MCF 10A (cell line): ENCODE measurements around the gene DCUN1D2. TPM values are rescaled to one million over a fixed set of nuclear protein-coding genes. Genes with fewer than 3 reads are reported as not detected.
"Not testable (repeated sequence)": the region's sequence is repeated elsewhere in the genome, so short reads cannot be mapped to it uniquely, and the experiment has no call there.

ENCODE experiments used
- BruUV-seq: library from RNA; stranded (reverse); fragments of 400-500 nt; replicated peaks from 2 replicates; lab custom pipeline; 2021; lab: Mats Ljungman, UMichigan
- CTCF ChIA-PET: fragments of 300-600 bp; sonication (Branson Sonifier 250); formaldehyde crosslinking; extraction: SDS; loops from one replicate; lab custom pipeline; 2021; ENCODE audit warnings: antibody characterized with exemption, inconsistent platforms; lab: Yijun Ruan, JAX
- POLR2A ChIA-PET: fragments of 300-600, 350-650 bp; sonication (Branson Sonifier 250); formaldehyde crosslinking; extraction: SDS; loops from one replicate; lab custom pipeline; 2020; ENCODE audit warnings: antibody characterized with exemption, inconsistent platforms; lab: Yijun Ruan, JAX
- DNase-seq: peaks from one replicate; pipeline ENCODE4 v3.0.0-alpha.2; 2018; ENCODE audit not compliant: unreplicated experiment
- H3K27ac Mint-ChIP-seq: one replicate; pipeline ENCODE4 v1.8.0; 2022; ENCODE audit warnings: mild to moderate bottlenecking, low read depth, mixed read lengths; ENCODE audit not compliant: unreplicated experiment
- H3K27me3 Mint-ChIP-seq: one replicate; pipeline ENCODE4 v1.8.0; 2022; ENCODE audit warnings: mixed read lengths; ENCODE audit not compliant: insufficient read depth, unreplicated experiment
- H3K36me3 Mint-ChIP-seq: one replicate; pipeline ENCODE4 v1.8.0; 2022; ENCODE audit warnings: mild to moderate bottlenecking, moderate library complexity, mixed read lengths; ENCODE audit not compliant: insufficient read depth, unreplicated experiment
- H3K4me1 Mint-ChIP-seq: one replicate; pipeline ENCODE4 v1.8.0; 2022; ENCODE audit warnings: mixed read lengths; ENCODE audit not compliant: insufficient read depth, unreplicated experiment
- H3K4me3 Mint-ChIP-seq: one replicate; pipeline ENCODE4 v1.8.0; 2022; ENCODE audit warnings: mild to moderate bottlenecking, moderate library complexity, mixed read lengths; ENCODE audit not compliant: unreplicated experiment
- H3K9me3 Mint-ChIP-seq: one replicate; pipeline ENCODE4 v1.8.0; 2022; ENCODE audit warnings: mixed read lengths; ENCODE audit not compliant: unreplicated experiment
- CTCF ChIP-seq: fragments of 200-600 bp; IDR thresholded peaks from one replicate; pipeline ENCODE4 v1.8.0; 2022; ENCODE audit warnings: antibody characterized with exemption, mild to moderate bottlenecking; ENCODE audit not compliant: unreplicated experiment
- intact Hi-C: fragments of 100-400 bp; cut with micrococcal nuclease; formaldehyde crosslinking; loops from 2 replicates; pipeline ENCODE4 v1.14.1; 2022
- total RNA-seq: library from RNA; stranded (reverse); gene quantifications from 2 replicates; pipeline ENCODE4 v1.2.3, GENCODE V29; 2022

The DCUN1D2 gene
- total RNA-seq, 1 experiment from 2014 or later, result 20.4 TPM

- no peak overlapping the region for H3K27ac Mint-ChIP-seq
- peaks cover 78% of the 10 kb centered on the region for H3K36me3 Mint-ChIP-seq
- BruUV-seq, result no TSS peak
- no peaks in the 10 kb centered on the region for H3K27me3 Mint-ChIP-seq
- no peak overlapping the region for H3K4me3 Mint-ChIP-seq
- H3K4me1 Mint-ChIP-seq, result peaks cover 8% of the 10 kb centered on the region
- intact Hi-C loops, result no loop called here
- H3K9me3 Mint-ChIP-seq, result no peaks in the 10 kb centered on the region
- POLR2A ChIA-PET, result no interaction called here
- CTCF ChIA-PET, result no interaction called here
- no peak for DNase-seq
- TF ChIP-seq CTCF, result no peak
Observed at GRCh38 chr13:113526466-113527220, 36.1 kb upstream of the DCUN1D2 start.

- BruUV-seq, H3K27me3 Mint-ChIP-seq: not testable (repeated sequence)
- peaks cover 60% of the 10 kb centered on the region for H3K36me3 Mint-ChIP-seq
Observed at GRCh38 chr13:113522438-113522837, 31.9 kb upstream of the DCUN1D2 start.

GRCh38 chr13:113520571-113520970 is 30.1 kb upstream of the DCUN1D2 start:
- Mint-ChIP-seq H3K36me3 (peaks cover 64% of the 10 kb centered on the region), H3K9me3 (no peaks in the 10 kb centered on the region), H3K4me1 (no peaks in the 10 kb centered on the region), H3K4me3 (no peak overlapping the region), H3K27me3 (no peaks in the 10 kb centered on the region), H3K27ac (no peak overlapping the region)
- BruUV-seq, result no TSS peak
- CTCF ChIA-PET, result no interaction called here
- POLR2A ChIA-PET, result interaction anchor here (0.7 kb wide), 2 partner anchors 12 to 60 kb away, joined by 3 read pairs; no protein-coding TSS in a partner anchor
- no peak for TF ChIP-seq CTCF
- intact Hi-C loops, result no loop called here
- DNase-seq, result no peak

More at GRCh38 chr13:113522438-113522837, 31.9 kb upstream of the DCUN1D2 start:
- H3K4me1 Mint-ChIP-seq, H3K4me3 Mint-ChIP-seq, POLR2A ChIA-PET, H3K9me3 Mint-ChIP-seq, DNase-seq, intact Hi-C loops, H3K27ac Mint-ChIP-seq: not testable (repeated sequence)
- CTCF ChIA-PET, result interaction anchor here (1.3 kb wide), 1 partner anchor 29 kb away, joined by 4 read pairs; no protein-coding TSS in a partner anchor

- TF ChIP-seq CTCF, result no peak
- Mint-ChIP-seq H3K27me3 (no peaks in the 10 kb centered on the region), H3K4me3 (no peak overlapping the region), H3K36me3 (peaks cover 73% of the 10 kb centered on the region), H3K4me1 (no peaks in the 10 kb centered on the region), H3K27ac (no peak overlapping the region), H3K9me3 (no peaks in the 10 kb centered on the region)
- intact Hi-C loops, result no loop called here
- ChIA-PET POLR2A (no interaction called here), CTCF (no interaction called here)
- no TSS peak for BruUV-seq
- no peak for DNase-seq
Observed at GRCh38 chr13:113519556-113519955, 29.0 kb upstream of the DCUN1D2 start.
